ENCODE data around the gene AMOTL2.

DNA sequence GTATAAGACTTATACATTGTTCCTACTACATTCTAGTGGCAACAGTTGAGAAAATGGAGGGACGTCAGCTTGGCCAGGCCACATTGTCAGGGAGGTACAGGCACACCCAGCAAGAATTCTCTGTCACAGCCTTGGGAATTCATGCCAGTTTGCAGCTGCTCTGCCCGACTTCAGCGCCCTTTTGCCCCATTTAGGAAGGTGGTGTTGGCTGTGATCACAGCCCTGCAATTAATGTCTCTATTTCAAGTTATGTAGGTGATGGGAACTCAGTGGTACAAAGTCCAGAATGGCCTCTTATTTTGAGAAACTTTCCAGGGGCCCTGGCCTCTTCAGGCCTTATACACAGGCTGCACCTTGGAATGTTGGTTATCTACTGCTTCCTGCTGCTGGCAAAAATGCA is 26.7 kb downstream of the AMOTL2 start:
- TF ChIP-seq, protein P1, sequence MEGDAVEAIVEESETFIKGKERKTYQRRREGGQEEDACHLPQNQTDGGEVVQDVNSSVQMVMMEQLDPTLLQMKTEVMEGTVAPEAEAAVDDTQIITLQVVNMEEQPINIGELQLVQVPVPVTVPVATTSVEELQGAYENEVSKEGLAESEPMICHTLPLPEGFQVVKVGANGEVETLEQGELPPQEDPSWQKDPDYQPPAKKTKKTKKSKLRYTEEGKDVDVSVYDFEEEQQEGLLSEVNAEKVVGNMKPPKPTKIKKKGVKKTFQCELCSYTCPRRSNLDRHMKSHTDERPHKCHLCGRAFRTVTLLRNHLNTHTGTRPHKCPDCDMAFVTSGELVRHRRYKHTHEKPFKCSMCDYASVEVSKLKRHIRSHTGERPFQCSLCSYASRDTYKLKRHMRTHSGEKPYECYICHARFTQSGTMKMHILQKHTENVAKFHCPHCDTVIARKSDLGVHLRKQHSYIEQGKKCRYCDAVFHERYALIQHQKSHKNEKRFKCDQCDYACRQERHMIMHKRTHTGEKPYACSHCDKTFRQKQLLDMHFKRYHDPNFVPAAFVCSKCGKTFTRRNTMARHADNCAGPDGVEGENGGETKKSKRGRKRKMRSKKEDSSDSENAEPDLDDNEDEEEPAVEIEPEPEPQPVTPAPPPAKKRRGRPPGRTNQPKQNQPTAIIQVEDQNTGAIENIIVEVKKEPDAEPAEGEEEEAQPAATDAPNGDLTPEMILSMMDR (IDR thresholded peaks at IDR 0.05; ENCODE audit: borderline replicate concordance, extremely low read depth, low read length, poor library complexity, severe bottlenecking) = no peak
- TF ChIP-seq EZH2 (IDR thresholded peaks at IDR 0.05; ENCODE audit: borderline replicate concordance, low read depth, low read length, severe bottlenecking) = no peak
